ENCODE measurements around the gene OTULIN. TPM values are rescaled to one million over a fixed set of nuclear protein-coding genes. Genes with fewer than 3 reads are reported as not detected.

Gene OTULIN
- polyA plus RNA-seq, 1 of the 3 experiments (the other 2 are of a cell fraction) = 6.6 TPM

- H4K20me1 ChIP-seq (ENCODE audit: insufficient read depth) = no peaks in the 10 kb centered on the region
- H3K4me2 ChIP-seq = no peak overlapping the region
- DNase-seq = no peak
- H3K27ac ChIP-seq (ENCODE audit: low read depth in 2 of 2, low read length in 1 of 2) = no peak overlapping the region
- peaks cover 3 to 27% of the 10 kb centered on the region in 2 experiments for H3K36me3 ChIP-seq (replicated peaks in 1 of 2; ENCODE audit: control insufficient read depth in 1 of 2, insufficient read depth in 2 of 2, low read length in 1 of 2)
- H3K9me3 ChIP-seq = no peaks in the 10 kb centered on the region
- ChIA-PET CTCF (interaction anchor here (0.7 to 1.6 kb wide), 3 partner anchors 9 to 296 kb away, joined by 3 to 10 read pairs (median 4); no protein-coding TSS in a partner anchor), POLR2A (interaction anchor here (0.7 kb wide), 1 partner anchor 11 kb away, joined by 3 read pairs; no protein-coding TSS in a partner anchor)
- H3K9ac ChIP-seq = no peak overlapping the region
- H3F3A ChIP-seq (replicated peaks; ENCODE audit: insufficient read depth) = peaks cover 9% of the 10 kb centered on the region
- H3K4me1 ChIP-seq (ENCODE audit: control insufficient read depth in 1 of 2, insufficient read depth in 2 of 2, low read depth in 1 of 2, low read length in 1 of 2) = peaks cover 6 to 8% of the 10 kb centered on the region in 2 experiments; a peak in 1 of 4 replicates
- no peak overlapping the region for H2AFZ ChIP-seq (ENCODE audit: low read depth)
- H3K4me3 ChIP-seq (ENCODE audit: low read depth in 2 of 2, low read length in 1 of 2) = no peak overlapping the region
- TF ChIP-seq USF1 (IDR thresholded peaks at IDR 0.05; ENCODE audit: borderline replicate concordance, low read depth) = no peak
- no peak for TF ChIP-seq TEAD4 (IDR thresholded peaks at IDR 0.05; ENCODE audit: borderline replicate concordance, insufficient read depth)
- no peak for TF ChIP-seq CTCF (IDR thresholded peaks at IDR 0.05)
- TF ChIP-seq RAD21 (IDR thresholded peaks at IDR 0.05; ENCODE audit: low read length) = no peak
- no peaks in the 10 kb centered on the region for H3K79me2 ChIP-seq (ENCODE audit: insufficient read depth)
- H3K27me3 ChIP-seq (ENCODE audit: insufficient read depth) = no peaks in the 10 kb centered on the region
- H3K9me2 ChIP-seq = no peaks in the 10 kb centered on the region
- 96% methylated on average over 5 of the region's 5 CpGs for WGBS (ENCODE audit: low lambda C conversion rate)
Observed at GRCh38 chr5:14718778-14719177, 54.3 kb downstream of the OTULIN start.

- TF ChIP-seq USF1 (IDR thresholded peaks at IDR 0.05; ENCODE audit: borderline replicate concordance, low read depth) (no peak), RXRA (IDR thresholded peaks at IDR 0.05; ENCODE audit: borderline replicate concordance, low read depth) (no peak), ELF1 (IDR thresholded peaks at IDR 0.05) (no peak)
- Histone ChIP-seq H3K27ac (ENCODE audit: low read depth in 2 of 2, low read length in 1 of 2) (peak overlapping the region in 1 of 2 experiments; percentile 26; a peak in 2 of 4 replicates), H3K4me3 (ENCODE audit: low read depth in 2 of 2, low read length in 1 of 2) (no peak overlapping the region), H3K4me1 (ENCODE audit: control insufficient read depth in 1 of 2, insufficient read depth in 2 of 2, low read depth in 1 of 2, low read length in 1 of 2) (peaks cover 0 to 6% of the 10 kb centered on the region in 2 experiments; a peak in 1 of 4 replicates), H3K79me2 (ENCODE audit: insufficient read depth) (no peaks in the 10 kb centered on the region), H3K9me3 (no peaks in the 10 kb centered on the region), H4K20me1 (ENCODE audit: insufficient read depth) (no peaks in the 10 kb centered on the region), H3K27me3 (ENCODE audit: insufficient read depth) (no peaks in the 10 kb centered on the region), H3K36me3 (replicated peaks in 1 of 2; ENCODE audit: control insufficient read depth in 1 of 2, insufficient read depth in 2 of 2, low read length in 1 of 2) (peaks cover 3 to 20% of the 10 kb centered on the region in 2 experiments), H3F3A (replicated peaks; ENCODE audit: insufficient read depth) (peaks cover 9% of the 10 kb centered on the region), H3K4me2 (no peak overlapping the region), H2AFZ (ENCODE audit: low read depth) (no peak overlapping the region), H3K9me2 (no peaks in the 10 kb centered on the region), H3K9ac (no peak overlapping the region)
- 97% methylated on average over 3 of the region's 3 CpGs for WGBS (ENCODE audit: low lambda C conversion rate)
- no peak for DNase-seq
- CTCF ChIA-PET = interaction anchor here (0.7 to 3.8 kb wide), 6 partner anchors 9 to 294 kb away, joined by 3 to 34 read pairs (median 5); no protein-coding TSS in a partner anchor
- POLR2A ChIA-PET = no interaction called here
Observed at GRCh38 chr5:14720236-14720923, 55.9 kb downstream of the OTULIN start.

Measured in SK-N-SH (cell line).